Activated CD8-positive, alpha-beta T cell treated with anti-CD3 and anti-CD28 coated beads for 36 hours (primary cell): ENCODE data around the gene PBX3. TPM values are rescaled to one million over a fixed set of nuclear protein-coding genes. Genes with fewer than 3 reads are reported as not detected.

Source experiments
- ATAC-seq: fragments of 200-7000 bp; cut with Tn5 transposase; one replicate; pipeline ENCODE4 v1.10.0; 2021; ENCODE audit warnings: mild to moderate bottlenecking, moderate library complexity
- CTCF ChIA-PET: fragments of 350-600 bp; sonication (Branson Sonifier 250); formaldehyde crosslinking; loops from one replicate; lab custom pipeline; 2021; ENCODE audit warnings: antibody characterized with exemption; lab: Charles Lee
- POLR2A ChIA-PET: fragments of 350-600 bp; sonication (Branson Sonifier 250); formaldehyde crosslinking; loops from one replicate; lab custom pipeline; 2021; ENCODE audit warnings: antibody characterized with exemption; lab: Charles Lee
- DNase-seq: peaks from one replicate; pipeline ENCODE4 v3.0.0-alpha.2; 2020
- H3K27ac Mint-ChIP-seq: one replicate; pipeline ENCODE4 v1.8.0; 2021; ENCODE audit warnings: mild to moderate bottlenecking, mixed read lengths
- H3K27me3 Mint-ChIP-seq: one replicate; pipeline ENCODE4 v1.8.0; 2021; ENCODE audit warnings: mixed read lengths
- H3K36me3 Mint-ChIP-seq: one replicate; pipeline ENCODE4 v1.8.0; 2021; ENCODE audit warnings: low read depth, mixed read lengths
- H3K4me1 Mint-ChIP-seq: one replicate; pipeline ENCODE4 v1.8.0; 2021; ENCODE audit warnings: low read depth, mixed read lengths
- H3K4me3 Mint-ChIP-seq: one replicate; pipeline ENCODE4 v1.8.0; 2021; ENCODE audit warnings: mild to moderate bottlenecking, moderate library complexity, mixed read lengths
- H3K9me3 Mint-ChIP-seq: one replicate; pipeline ENCODE4 v1.8.0; 2021; ENCODE audit warnings: mixed read lengths
- CTCF ChIP-seq: fragments of 200-600 bp; IDR thresholded peaks from one replicate; pipeline ENCODE4 v1.8.0; 2022; ENCODE audit warnings: antibody characterized with exemption, mild to moderate bottlenecking
- intact Hi-C: fragments of 100-400 bp; cut with micrococcal nuclease; formaldehyde crosslinking; loops from one replicate; pipeline ENCODE4 v1.10.0; 2022
- total RNA-seq, 2 experiments: library from RNA; stranded (reverse); gene quantifications; one replicate each; pipeline ENCODE4 v1.2.3, GENCODE V29; 2021

Gene PBX3
- total RNA-seq, 2 experiments from 2014 or later: 11.5 to 14.1 TPM

GRCh38 chr9:125973547-125973946 is 226.4 kb downstream of the PBX3 start:
- intact Hi-C loops: no loop called here
- Mint-ChIP-seq H3K4me1 (no peaks in the 10 kb centered on the region), H3K9me3 (peaks cover 5% of the 10 kb centered on the region), H3K27me3 (peaks cover under 1% of the 10 kb centered on the region), H3K27ac (no peak overlapping the region), H3K36me3 (no peaks in the 10 kb centered on the region), H3K4me3 (no peak overlapping the region)
- no peak for ATAC-seq
- ChIA-PET POLR2A (no interaction called here), CTCF (no interaction called here)
- TF ChIP-seq CTCF: no peak
- no peak for DNase-seq

GRCh38 chr9:125974705-125975104 is 227.5 kb downstream of the PBX3 start:
- H3K36me3 Mint-ChIP-seq: no peaks in the 10 kb centered on the region
- ATAC-seq: no peak
- H3K27ac Mint-ChIP-seq: no peak overlapping the region
- H3K27me3 Mint-ChIP-seq: peaks cover 5% of the 10 kb centered on the region
- no peak for DNase-seq
- TF ChIP-seq CTCF: no peak
- no peak overlapping the region for H3K4me3 Mint-ChIP-seq
- peaks cover 13% of the 10 kb centered on the region for H3K9me3 Mint-ChIP-seq
- intact Hi-C loops: no loop called here
- CTCF ChIA-PET: no interaction called here
- H3K4me1 Mint-ChIP-seq: no peaks in the 10 kb centered on the region
- POLR2A ChIA-PET: no interaction called here

- Mint-ChIP-seq H3K27me3 (peaks cover 7% of the 10 kb centered on the region), H3K9me3 (peaks cover 19% of the 10 kb centered on the region), H3K4me1 (no peaks in the 10 kb centered on the region), H3K36me3 (no peaks in the 10 kb centered on the region), H3K4me3 (no peak overlapping the region), H3K27ac (no peak overlapping the region)
- POLR2A ChIA-PET: interaction anchor here (0.6 to 0.7 kb wide), 2 partner anchors 14 to 806 kb away, joined by 3 read pairs; no protein-coding TSS in a partner anchor
- CTCF ChIA-PET: no interaction called here
- TF ChIP-seq CTCF: no peak
- intact Hi-C loops: no loop called here
- ATAC-seq (no peak), DNase-seq (no peak)
Observed at GRCh38 chr9:125977223-125977622, 230.1 kb downstream of the PBX3 start.

- DNase-seq (no peak), ATAC-seq (no peak)
- Mint-ChIP-seq H3K9me3 (peaks cover 19% of the 10 kb centered on the region), H3K4me3 (no peak overlapping the region), H3K27me3 (peaks cover 9% of the 10 kb centered on the region), H3K36me3 (no peaks in the 10 kb centered on the region), H3K27ac (no peak overlapping the region), H3K4me1 (no peaks in the 10 kb centered on the region)
- ChIA-PET POLR2A (no interaction called here), CTCF (no interaction called here)
- no peak for TF ChIP-seq CTCF
- intact Hi-C loops: no loop called here
Observed at GRCh38 chr9:125979383-125979782, 232.2 kb downstream of the PBX3 start.

- no peak for TF ChIP-seq CTCF
Observed at GRCh38 chr9:125982798-125983406, 235.7 kb downstream of the PBX3 start.

More at GRCh38 chr9:125982798-125983406, 235.7 kb downstream of the PBX3 start:
- ATAC-seq: no peak
- Mint-ChIP-seq H3K4me3 (no peak overlapping the region), H3K9me3 (peaks cover 15% of the 10 kb centered on the region), H3K27ac (no peak overlapping the region), H3K36me3 (no peaks in the 10 kb centered on the region), H3K27me3 (peaks cover 9% of the 10 kb centered on the region), H3K4me1 (no peaks in the 10 kb centered on the region)
- intact Hi-C loops: no loop called here
- no peak for DNase-seq
- CTCF ChIA-PET: no interaction called here
- POLR2A ChIA-PET: no interaction called here
